Measurements from ENCODE around the gene ZBED3.

The ZBED3 gene

GRCh38 chr5:77102549-77102948 lies 15.5 kb upstream of the ZBED3 start:
- no peak for DNase-seq
- Histone ChIP-seq H3K9me3 (no peaks in the 10 kb centered on the region), H3K36me3 (no peaks in the 10 kb centered on the region), H3K4me1 (no peaks in the 10 kb centered on the region), H3K27me3 (no peaks in the 10 kb centered on the region), H3K4me3 (ENCODE audit: low read depth, low read length) (no peak overlapping the region)
- TF ChIP-seq CTCF (IDR thresholded peaks at IDR 0.05; ENCODE audit: low read depth, low read length), result no peak

DNA sequence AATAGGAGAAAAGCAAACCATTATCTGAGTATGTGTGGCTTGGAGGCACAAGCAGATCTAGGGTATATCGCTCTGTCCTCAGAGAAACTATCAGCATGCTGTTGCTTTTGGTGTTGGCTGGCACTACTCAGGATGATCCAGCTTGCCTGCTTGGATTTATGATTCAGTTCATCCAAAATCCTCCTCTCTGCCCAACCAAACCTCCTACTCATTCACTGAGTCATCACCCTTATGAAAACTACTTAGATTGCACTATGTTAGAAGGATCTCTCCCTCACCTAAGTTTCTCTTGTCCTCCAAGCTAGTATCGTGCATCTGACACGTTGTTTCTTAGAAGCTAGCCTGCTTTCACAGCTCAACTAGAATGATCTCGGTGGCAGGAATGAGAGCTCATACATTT lies 14.2 kb upstream of the ZBED3 start:
- no peaks in the 10 kb centered on the region for H3K4me1 ChIP-seq
- H3K9me3 ChIP-seq, result no peaks in the 10 kb centered on the region
- TF ChIP-seq CTCF (IDR thresholded peaks at IDR 0.05; ENCODE audit: low read depth, low read length), result no peak
- H3K27me3 ChIP-seq, result no peaks in the 10 kb centered on the region
- H3K4me3 ChIP-seq (ENCODE audit: low read depth, low read length), result no peak overlapping the region
- no peak for DNase-seq
- H3K36me3 ChIP-seq, result no peaks in the 10 kb centered on the region

- no peak overlapping the region for H3K4me3 ChIP-seq (ENCODE audit: low read depth, low read length)
- TF ChIP-seq CTCF (IDR thresholded peaks at IDR 0.05; ENCODE audit: low read depth, low read length), result no peak
- no peak for DNase-seq
- no peaks in the 10 kb centered on the region for H3K36me3 ChIP-seq
- no peaks in the 10 kb centered on the region for H3K27me3 ChIP-seq
- H3K4me1 ChIP-seq, result no peaks in the 10 kb centered on the region
- H3K9me3 ChIP-seq, result no peaks in the 10 kb centered on the region
Measured at GRCh38 chr5:77095189-77095588, 8.1 kb upstream of the ZBED3 start.

GRCh38 chr5:77087484-77088261 lies 588 bp upstream of the ZBED3 start:
- Histone ChIP-seq H3K36me3 (no peaks in the 10 kb centered on the region), H3K9me3 (no peaks in the 10 kb centered on the region), H3K4me3 (ENCODE audit: low read depth, low read length) (peak overlapping the region; percentile 89), H3K4me1 (no peaks in the 10 kb centered on the region), H3K27me3 (no peaks in the 10 kb centered on the region)
- DNase-seq, result no peak
- no peak for TF ChIP-seq CTCF (IDR thresholded peaks at IDR 0.05; ENCODE audit: low read depth, low read length)

- Histone ChIP-seq H3K4me3 (ENCODE audit: low read depth, low read length) (peak overlapping the region; percentile 89), H3K36me3 (no peaks in the 10 kb centered on the region), H3K4me1 (no peaks in the 10 kb centered on the region), H3K9me3 (no peaks in the 10 kb centered on the region), H3K27me3 (no peaks in the 10 kb centered on the region)
- DNase-seq, result no peak
- no peak for TF ChIP-seq CTCF (IDR thresholded peaks at IDR 0.05; ENCODE audit: low read depth, low read length)
Measured at GRCh38 chr5:77086368-77086688, 757 bp downstream of the ZBED3 start.

DNA sequence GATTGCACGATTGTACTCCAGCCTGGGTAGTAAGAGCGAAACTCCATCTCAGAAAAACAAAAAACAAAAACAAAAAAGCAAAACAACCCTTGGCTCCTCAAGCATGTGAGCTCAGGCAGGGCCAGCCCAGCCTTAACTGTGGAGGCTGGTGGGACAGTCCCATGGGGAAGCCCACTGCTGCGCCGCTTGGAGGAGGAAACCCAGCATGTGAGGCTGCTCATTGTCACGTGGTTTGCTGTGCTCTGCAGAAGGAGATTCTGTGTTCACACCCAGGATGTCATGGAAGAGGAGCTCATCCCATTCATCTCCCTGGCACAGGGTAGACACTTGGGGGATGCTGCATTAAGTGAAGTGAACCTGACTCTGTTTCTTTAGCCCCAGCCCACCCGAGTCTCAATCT lies 4.0 kb downstream of the ZBED3 start:
- no peak for TF ChIP-seq CTCF (IDR thresholded peaks at IDR 0.05; ENCODE audit: low read depth, low read length)

More for the DNA sequence above, 4.0 kb downstream of the ZBED3 start:
- DNase-seq, result no peak
- Histone ChIP-seq H3K4me3 (ENCODE audit: low read depth, low read length) (no peak overlapping the region), H3K9me3 (no peaks in the 10 kb centered on the region), H3K27me3 (no peaks in the 10 kb centered on the region), H3K36me3 (no peaks in the 10 kb centered on the region), H3K4me1 (no peaks in the 10 kb centered on the region)

Data from BE2C (cell line).